Stomach (tissue), 9 donors: Measurements from ENCODE around the gene NOVA1. TPM values are rescaled to one million over a fixed set of nuclear protein-coding genes. Genes with fewer than 3 reads are reported as not detected.

ENCODE experiments used
- DNase-seq, 2 donors: peaks; one replicate each; pipeline versions ENCODE4 v3.0.0 to v3.0.0-alpha.2; 2013 to 2019
- H3K27ac ChIP-seq, 5 donors: fragments of 200-600 bp in 4 of 5; sonication (generic) in 4 of 5; one replicate each; pipeline ENCODE4 v1.5.1; 2013 to 2019; ENCODE audit warnings: mild to moderate bottlenecking in 1 of 5, moderate library complexity in 1 of 5
- H3K27me3 ChIP-seq, 3 donors: fragments of 200-600 bp; sonication (generic); one replicate each; pipeline ENCODE4 v1.5.1; 2017 to 2019; ENCODE audit warnings: mixed run types in 1 of 3
- H3K36me3 ChIP-seq, 4 donors: fragments of 200-600 bp; sonication (generic); 1 replicate in 3 of 4; 2 replicates in 1 of 4; pipeline ENCODE4 v1.5.1; 2016 to 2019
- H3K4me1 ChIP-seq, 4 donors: fragments of 200-600 bp; sonication (generic); one replicate each; pipeline ENCODE4 v1.5.1; 2016 to 2019
- H3K4me3 ChIP-seq, 4 donors: fragments of 200-600 bp; sonication (generic) in 3 of 4; one replicate each; pipeline ENCODE4 v1.5.1; 2016 to 2019; ENCODE audit warnings: mild to moderate bottlenecking in 1 of 4
- H3K9me3 ChIP-seq, 4 donors: fragments of 200-600 bp; sonication (generic); one replicate each; pipeline ENCODE4 v1.5.1; 2016 to 2019
- EP300 ChIP-seq: sonication (generic); formaldehyde crosslinking; IDR thresholded peaks from one replicate; pipeline ENCODE4 v1.6.1; 2017; ENCODE audit warnings: antibody characterized with exemption
- POLR2A ChIP-seq, 4 donors: fragments of 450-650 bp; IDR thresholded peaks; one replicate each; pipeline ENCODE4 v1.6.1; 2016; ENCODE audit warnings: antibody characterized with exemption in 4 of 4, control low read depth in 2 of 4, mild to moderate bottlenecking in 1 of 4, moderate library complexity in 1 of 4
- POLR2AphosphoS5 ChIP-seq, 3 donors: sonication (generic); formaldehyde crosslinking; IDR thresholded peaks; one replicate each; pipeline ENCODE4 v1.6.1; 2016; ENCODE audit warnings: antibody characterized with exemption in 3 of 3
- WGBS, 5 donors: extraction: QIAGEN DNeasy Blood & Tissue Kit in 3 of 5; methylation state at CpG; one replicate each; pipeline versions ENCODE4 v1.1.5 to v1.1.7; 2013 to 2018; 5-methylcytosine and 5-hydroxymethylcytosine counted together
- intact Hi-C: fragments of 100-400 bp; cut with DNase I; formaldehyde crosslinking; loops from one replicate; pipeline ENCODE4 v1.15.1; 2023; ENCODE audit warnings: low total_unique reads
- polyA plus RNA-seq, 3 donors: library from polyadenylated mRNA; stranded (reverse); fragments of 200-250 nt; gene quantifications; one replicate each; pipeline ENCODE4 v1.2.3, GENCODE V29; 2013
- total RNA-seq, 5 donors: library from RNA; depleted of rRNA; stranded (reverse); fragments of >200 nt; gene quantifications; one replicate each; pipeline versions ENCODE4 v1.1.0 to v1.2.3, GENCODE V29; 2014 to 2016
- TF ChIP-seq, protein P1 (sequence below), 7 experiments: fragments of 450-650 bp in 4 of 7; fragments of 200-600 bp in 3 of 7; sonication (generic) in 3 of 7; IDR thresholded peaks; one replicate each; pipeline ENCODE4 v1.5.1; 2016 to 2019; ENCODE audit warnings: antibody characterized with exemption in 7 of 7, control low read depth in 2 of 7, mild to moderate bottlenecking in 1 of 7
- donor health status: healthy with polysubstance abuse.
- donor health status: Bipolar disorder and iron deficiency.
- donor health status: healthy.

NOVA1 gene
- total and polyA plus RNA-seq, 8 donors: 1.0 to 25.1 (median 7.9) TPM

GRCh38 chr14:26622611-26623010 is 24.8 kb upstream of the NOVA1 start:
- no peaks in the 10 kb centered on the region for H3K4me1 ChIP-seq
- no peak overlapping the region for H3K4me3 ChIP-seq
- 73 to 86% (median 76%) methylated on average over 1 of the region's 1 CpG for WGBS, 5 donors
- H3K36me3 ChIP-seq: no peaks in the 10 kb centered on the region
- no peak for DNase-seq
- no peak overlapping the region for H3K27ac ChIP-seq
- TF ChIP-seq EP300: no peak
- TF ChIP-seq, protein P1, sequence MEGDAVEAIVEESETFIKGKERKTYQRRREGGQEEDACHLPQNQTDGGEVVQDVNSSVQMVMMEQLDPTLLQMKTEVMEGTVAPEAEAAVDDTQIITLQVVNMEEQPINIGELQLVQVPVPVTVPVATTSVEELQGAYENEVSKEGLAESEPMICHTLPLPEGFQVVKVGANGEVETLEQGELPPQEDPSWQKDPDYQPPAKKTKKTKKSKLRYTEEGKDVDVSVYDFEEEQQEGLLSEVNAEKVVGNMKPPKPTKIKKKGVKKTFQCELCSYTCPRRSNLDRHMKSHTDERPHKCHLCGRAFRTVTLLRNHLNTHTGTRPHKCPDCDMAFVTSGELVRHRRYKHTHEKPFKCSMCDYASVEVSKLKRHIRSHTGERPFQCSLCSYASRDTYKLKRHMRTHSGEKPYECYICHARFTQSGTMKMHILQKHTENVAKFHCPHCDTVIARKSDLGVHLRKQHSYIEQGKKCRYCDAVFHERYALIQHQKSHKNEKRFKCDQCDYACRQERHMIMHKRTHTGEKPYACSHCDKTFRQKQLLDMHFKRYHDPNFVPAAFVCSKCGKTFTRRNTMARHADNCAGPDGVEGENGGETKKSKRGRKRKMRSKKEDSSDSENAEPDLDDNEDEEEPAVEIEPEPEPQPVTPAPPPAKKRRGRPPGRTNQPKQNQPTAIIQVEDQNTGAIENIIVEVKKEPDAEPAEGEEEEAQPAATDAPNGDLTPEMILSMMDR (IDR thresholded peaks at IDR 0.05): no peak
- no peak for TF ChIP-seq POLR2AphosphoS5 (IDR thresholded peaks at IDR 0.05)
- TF ChIP-seq POLR2A (IDR thresholded peaks at IDR 0.05): no peak
- intact Hi-C loops: no loop called here
- H3K27me3 ChIP-seq: no peaks in the 10 kb centered on the region
- no peaks in the 10 kb centered on the region for H3K9me3 ChIP-seq

DNA sequence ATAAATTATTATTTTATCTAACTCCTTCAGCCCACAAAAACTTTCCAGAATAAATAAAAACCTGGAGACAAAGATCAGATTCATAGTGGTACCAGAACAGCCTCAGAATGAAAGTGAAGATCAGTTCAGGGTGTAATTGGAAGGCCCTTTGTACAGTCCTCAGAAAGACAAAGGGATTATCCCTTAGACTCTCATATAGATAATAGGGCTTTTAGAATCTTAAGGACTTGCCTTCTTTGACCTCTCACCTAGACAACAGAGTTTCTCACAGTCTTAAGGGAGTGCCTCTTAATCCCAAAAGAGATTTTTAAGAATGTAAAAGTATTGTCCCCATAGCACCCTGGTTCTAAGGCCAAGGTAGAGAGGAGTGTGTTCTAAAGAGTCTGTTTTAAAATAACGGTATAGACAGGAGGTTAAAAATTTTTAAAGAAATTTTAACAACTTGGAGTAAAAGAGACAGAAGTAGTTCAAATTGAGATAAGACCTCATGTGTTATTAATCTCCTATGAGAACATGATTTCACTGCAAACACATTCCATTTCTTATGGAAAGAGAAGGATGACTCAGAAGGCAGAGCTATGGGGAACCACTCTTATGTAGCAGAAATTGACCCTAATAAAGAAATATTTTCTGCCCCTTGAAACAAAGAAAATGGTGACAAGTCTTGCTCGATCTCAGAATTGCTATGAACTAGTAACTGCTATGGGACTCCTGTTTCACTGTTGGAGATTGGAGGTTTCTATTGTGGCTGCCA is 24.2 kb upstream of the NOVA1 start:
- no peaks in the 10 kb centered on the region for H3K27me3 ChIP-seq
- H3K9me3 ChIP-seq: no peaks in the 10 kb centered on the region
- 78 to 89% (median 88%) methylated on average over 2 of the region's 2 CpGs for WGBS, 5 donors

GRCh38 chr14:26621364-26621763 is 23.5 kb upstream of the NOVA1 start:
- H3K27ac ChIP-seq: no peak overlapping the region
- H3K36me3 ChIP-seq: no peaks in the 10 kb centered on the region
- H3K4me3 ChIP-seq: no peak overlapping the region
- TF ChIP-seq POLR2A (IDR thresholded peaks at IDR 0.05) (no peak), POLR2AphosphoS5 (IDR thresholded peaks at IDR 0.05) (no peak), EP300 (no peak)
- TF ChIP-seq, protein P1 (IDR thresholded peaks at IDR 0.05): no peak
- no peak for DNase-seq
- WGBS, 5 donors: 74 to 94% (median 82%) methylated on average over 1 of the region's 1 CpG
- no peaks in the 10 kb centered on the region for H3K27me3 ChIP-seq
- no peaks in the 10 kb centered on the region for H3K4me1 ChIP-seq
- intact Hi-C loops: no loop called here
- peaks cover 0 to 4% (median 0%) of the 10 kb centered on the region in 4 donors for H3K9me3 ChIP-seq

More for the DNA sequence above, 24.2 kb upstream of the NOVA1 start:
- Histone ChIP-seq H3K27ac (no peak overlapping the region), H3K4me1 (no peaks in the 10 kb centered on the region), H3K36me3 (no peaks in the 10 kb centered on the region), H3K4me3 (no peak overlapping the region)
- intact Hi-C loops: no loop called here
- TF ChIP-seq, protein P1 (IDR thresholded peaks at IDR 0.05): no peak
- no peak for TF ChIP-seq POLR2AphosphoS5 (IDR thresholded peaks at IDR 0.05)
- no peak for TF ChIP-seq EP300
- TF ChIP-seq POLR2A (IDR thresholded peaks at IDR 0.05): no peak
- no peak for DNase-seq

- intact Hi-C loops: loop anchor here (2.0 kb wide), 1 partner anchor 18 kb away; no protein-coding TSS in a partner anchor
- peaks cover 0 to 13% (median 4%) of the 10 kb centered on the region in 4 donors for H3K9me3 ChIP-seq
- H3K36me3 ChIP-seq: no peaks in the 10 kb centered on the region
- no peak for TF ChIP-seq POLR2A (IDR thresholded peaks at IDR 0.05)
- no peak for TF ChIP-seq EP300
- TF ChIP-seq, protein P1 (IDR thresholded peaks at IDR 0.05): no peak
- TF ChIP-seq POLR2AphosphoS5 (IDR thresholded peaks at IDR 0.05): no peak
- no peak overlapping the region for H3K27ac ChIP-seq
- DNase-seq: no peak
- no peaks in the 10 kb centered on the region for H3K27me3 ChIP-seq
- no peaks in the 10 kb centered on the region for H3K4me1 ChIP-seq
- H3K4me3 ChIP-seq: no peak overlapping the region
These were observed 13.4 kb upstream of the NOVA1 start for GRCh38 chr14:26611259-26611658.
